Measurements from ENCODE around the gene TPMT. TPM values are rescaled to one million over a fixed set of nuclear protein-coding genes. Genes with fewer than 3 reads are reported as not detected.

The TPMT gene
- 10 to 100 TPM in 2 of 4 donors, 1 to 10 TPM in 2; 6.7 to 14.4 (median 9.7) TPM for total RNA-seq

GRCh38 chr6:18154507-18155149, at the start of gene TPMT:
Gene TPMT, minus strand, starts transcription at chr6:18155077. Its CDS starts 5,950 bp downstream, at chr6:18149127.
- H3K4me1 ChIP-seq: peaks cover 22% of the 10 kb centered on the region
- no peak for DNase-seq (ENCODE audit: low spot score in 2 of 2)
- peak in 2 of 3 donors; percentile 10 to 12 for TF ChIP-seq POLR2AphosphoS5 (IDR thresholded peaks at IDR 0.05)
- TF ChIP-seq, protein P1, sequence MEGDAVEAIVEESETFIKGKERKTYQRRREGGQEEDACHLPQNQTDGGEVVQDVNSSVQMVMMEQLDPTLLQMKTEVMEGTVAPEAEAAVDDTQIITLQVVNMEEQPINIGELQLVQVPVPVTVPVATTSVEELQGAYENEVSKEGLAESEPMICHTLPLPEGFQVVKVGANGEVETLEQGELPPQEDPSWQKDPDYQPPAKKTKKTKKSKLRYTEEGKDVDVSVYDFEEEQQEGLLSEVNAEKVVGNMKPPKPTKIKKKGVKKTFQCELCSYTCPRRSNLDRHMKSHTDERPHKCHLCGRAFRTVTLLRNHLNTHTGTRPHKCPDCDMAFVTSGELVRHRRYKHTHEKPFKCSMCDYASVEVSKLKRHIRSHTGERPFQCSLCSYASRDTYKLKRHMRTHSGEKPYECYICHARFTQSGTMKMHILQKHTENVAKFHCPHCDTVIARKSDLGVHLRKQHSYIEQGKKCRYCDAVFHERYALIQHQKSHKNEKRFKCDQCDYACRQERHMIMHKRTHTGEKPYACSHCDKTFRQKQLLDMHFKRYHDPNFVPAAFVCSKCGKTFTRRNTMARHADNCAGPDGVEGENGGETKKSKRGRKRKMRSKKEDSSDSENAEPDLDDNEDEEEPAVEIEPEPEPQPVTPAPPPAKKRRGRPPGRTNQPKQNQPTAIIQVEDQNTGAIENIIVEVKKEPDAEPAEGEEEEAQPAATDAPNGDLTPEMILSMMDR (IDR thresholded peaks at IDR 0.05): no peak
- no peak for TF ChIP-seq EP300 (IDR thresholded peaks at IDR 0.05)
- TF ChIP-seq POLR2A (IDR thresholded peaks at IDR 0.05): peak in 1 of 2 donors; percentile 63
- WGBS: under 1% methylated on average over 24 of the region's 34 CpGs
- no peaks in the 10 kb centered on the region for H3K27me3 ChIP-seq
- H3K9me3 ChIP-seq: no peaks in the 10 kb centered on the region
- no peaks in the 10 kb centered on the region for H3K36me3 ChIP-seq
- H3K27ac ChIP-seq: peak within 1 kb of the TSS; percentile 95
- peak within 1 kb of the TSS; percentile 99 for H3K4me3 ChIP-seq

DNA sequence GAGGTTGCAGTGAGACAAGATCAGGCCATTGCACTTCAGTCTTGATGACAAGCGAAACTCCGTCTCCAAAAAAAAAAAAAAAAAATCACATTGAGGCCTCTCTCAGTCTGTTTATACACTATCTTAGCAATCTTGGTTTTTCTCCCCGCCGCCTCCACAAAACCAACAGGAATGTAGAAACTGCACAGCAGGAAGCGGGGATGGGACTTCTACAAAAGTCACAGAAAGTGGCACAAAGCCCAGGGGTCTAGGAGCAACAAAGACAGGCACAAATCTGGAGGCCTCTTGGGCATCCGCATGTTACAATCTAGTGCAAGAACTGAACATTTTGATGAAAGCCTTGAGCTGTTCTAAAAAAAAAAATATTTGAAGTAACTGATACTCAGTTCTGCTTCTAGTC, 48.9 kb upstream of the TPMT start:
- peaks cover 78% of the 10 kb centered on the region for H3K36me3 ChIP-seq
- no peaks in the 10 kb centered on the region for H3K9me3 ChIP-seq
- no peak overlapping the region for H3K27ac ChIP-seq
- no peak overlapping the region for H3K4me3 ChIP-seq
- no peaks in the 10 kb centered on the region for H3K27me3 ChIP-seq
- no peak for TF ChIP-seq POLR2A (IDR thresholded peaks at IDR 0.05)
- 88% methylated on average over 6 of the region's 6 CpGs for WGBS
- H3K4me1 ChIP-seq: no peaks in the 10 kb centered on the region
- no peak for DNase-seq (ENCODE audit: low spot score in 2 of 2)

GRCh38 chr6:18192026-18192425, 37.1 kb upstream of the TPMT start:
- no peak for TF ChIP-seq EP300 (IDR thresholded peaks at IDR 0.05)
- no peak for TF ChIP-seq POLR2AphosphoS5 (IDR thresholded peaks at IDR 0.05)
- no peak for TF ChIP-seq POLR2A (IDR thresholded peaks at IDR 0.05)
- TF ChIP-seq, protein P1 (IDR thresholded peaks at IDR 0.05): no peak
- no peak overlapping the region for H3K4me3 ChIP-seq
- no peaks in the 10 kb centered on the region for H3K27me3 ChIP-seq
- no peak overlapping the region for H3K27ac ChIP-seq
- no peak for DNase-seq (ENCODE audit: low spot score in 2 of 2)
- H3K4me1 ChIP-seq: no peaks in the 10 kb centered on the region
- no peaks in the 10 kb centered on the region for H3K9me3 ChIP-seq
- 91% methylated on average over 3 of the region's 3 CpGs for WGBS
- peaks cover 46% of the 10 kb centered on the region for H3K36me3 ChIP-seq

DNA sequence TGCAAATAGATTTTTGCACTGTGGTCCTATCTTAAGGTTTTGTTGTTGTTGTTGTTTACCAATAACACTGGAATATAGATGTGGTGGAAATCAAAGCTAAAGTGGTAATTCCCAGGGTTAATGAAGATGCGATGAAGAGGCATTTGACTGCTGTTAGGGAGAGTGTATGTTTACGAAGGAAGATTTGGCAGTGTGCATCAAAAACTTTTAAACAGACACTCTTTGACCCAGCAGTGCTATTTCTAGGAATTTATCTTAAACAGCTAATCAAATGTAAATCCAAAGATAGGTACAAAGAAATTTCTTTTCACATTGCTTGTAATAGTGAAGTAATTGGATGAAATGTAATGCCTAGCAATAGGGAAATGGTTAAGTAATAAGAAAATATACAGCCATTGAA, 34.3 kb upstream of the TPMT start:
- TF ChIP-seq, protein P1 (IDR thresholded peaks at IDR 0.05): no peak
- no peak for TF ChIP-seq POLR2A (IDR thresholded peaks at IDR 0.05)
- no peaks in the 10 kb centered on the region for H3K27me3 ChIP-seq
- peaks cover 41% of the 10 kb centered on the region for H3K36me3 ChIP-seq
- no peaks in the 10 kb centered on the region for H3K9me3 ChIP-seq
- H3K4me1 ChIP-seq: peaks cover 2% of the 10 kb centered on the region
- no peak overlapping the region for H3K4me3 ChIP-seq
- H3K27ac ChIP-seq: no peak overlapping the region
- 94% methylated on average over 2 of the region's 2 CpGs for WGBS
- DNase-seq (ENCODE audit: low spot score in 2 of 2): no peak

GRCh38 chr6:18187701-18188100, 32.8 kb upstream of the TPMT start:
- 93% methylated on average over 10 of the region's 10 CpGs for WGBS
- Histone ChIP-seq H3K36me3 (peaks cover 31% of the 10 kb centered on the region), H3K9me3 (no peaks in the 10 kb centered on the region), H3K4me1 (peaks cover 2% of the 10 kb centered on the region), H3K4me3 (no peak overlapping the region), H3K27ac (no peak overlapping the region), H3K27me3 (no peaks in the 10 kb centered on the region)
- DNase-seq (ENCODE audit: low spot score in 2 of 2): no peak
- TF ChIP-seq, protein P1 (IDR thresholded peaks at IDR 0.05): no peak
- TF ChIP-seq EP300 (IDR thresholded peaks at IDR 0.05) (no peak), POLR2AphosphoS5 (IDR thresholded peaks at IDR 0.05) (no peak), POLR2A (IDR thresholded peaks at IDR 0.05) (no peak)

Measured in suprapubic skin (tissue), 4 donors.